AG10803 (cell line): ENCODE measurements around the gene ABCA2.
A peak's percentile ranks its signal among the peaks of the same experiment; 100 is the strongest.
"Not testable (repeated sequence)": the region's sequence is repeated elsewhere in the genome, so short reads cannot be mapped to it uniquely, and the experiment has no call there.

Source experiments
- DNase-seq: peaks from one replicate; pipeline ENCODE4 v3.0.0; 2010; ENCODE audit warnings: low read depth
- H3K4me3 ChIP-seq: 2 replicates; pipeline ENCODE4 v1.5.1; 2011; ENCODE audit warnings: mild to moderate bottlenecking, low read length, control low read depth
- TF ChIP-seq, protein P1 (sequence below): conservative IDR thresholded peaks from 2 replicates; pipeline ENCODE4 v1.5.1; 2011; ENCODE audit warnings: mild to moderate bottlenecking, low read length, control low read depth, inconsistent platforms

The ABCA2 gene

DNA sequence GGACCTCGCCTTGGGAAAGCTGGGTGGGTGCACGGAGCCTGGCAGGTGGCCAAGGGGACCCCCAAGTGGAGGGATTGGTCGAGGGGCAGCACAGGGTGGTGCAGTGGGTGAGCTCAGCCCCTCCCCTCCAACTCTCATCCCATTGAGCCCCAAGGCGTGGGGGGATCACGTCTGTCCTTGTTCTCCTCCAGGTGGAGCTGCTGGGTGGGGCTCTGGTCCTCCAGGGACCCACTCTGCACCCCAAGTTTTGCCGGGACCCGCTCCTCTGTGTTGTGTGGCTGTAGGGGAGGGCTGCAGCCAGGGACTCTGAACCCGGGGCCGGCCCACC, 7.4 kb upstream of the ABCA2 start:
- TF ChIP-seq, protein P1, sequence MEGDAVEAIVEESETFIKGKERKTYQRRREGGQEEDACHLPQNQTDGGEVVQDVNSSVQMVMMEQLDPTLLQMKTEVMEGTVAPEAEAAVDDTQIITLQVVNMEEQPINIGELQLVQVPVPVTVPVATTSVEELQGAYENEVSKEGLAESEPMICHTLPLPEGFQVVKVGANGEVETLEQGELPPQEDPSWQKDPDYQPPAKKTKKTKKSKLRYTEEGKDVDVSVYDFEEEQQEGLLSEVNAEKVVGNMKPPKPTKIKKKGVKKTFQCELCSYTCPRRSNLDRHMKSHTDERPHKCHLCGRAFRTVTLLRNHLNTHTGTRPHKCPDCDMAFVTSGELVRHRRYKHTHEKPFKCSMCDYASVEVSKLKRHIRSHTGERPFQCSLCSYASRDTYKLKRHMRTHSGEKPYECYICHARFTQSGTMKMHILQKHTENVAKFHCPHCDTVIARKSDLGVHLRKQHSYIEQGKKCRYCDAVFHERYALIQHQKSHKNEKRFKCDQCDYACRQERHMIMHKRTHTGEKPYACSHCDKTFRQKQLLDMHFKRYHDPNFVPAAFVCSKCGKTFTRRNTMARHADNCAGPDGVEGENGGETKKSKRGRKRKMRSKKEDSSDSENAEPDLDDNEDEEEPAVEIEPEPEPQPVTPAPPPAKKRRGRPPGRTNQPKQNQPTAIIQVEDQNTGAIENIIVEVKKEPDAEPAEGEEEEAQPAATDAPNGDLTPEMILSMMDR: no peak
- H3K4me3 ChIP-seq: no peak overlapping the region
- DNase-seq: no peak

DNA sequence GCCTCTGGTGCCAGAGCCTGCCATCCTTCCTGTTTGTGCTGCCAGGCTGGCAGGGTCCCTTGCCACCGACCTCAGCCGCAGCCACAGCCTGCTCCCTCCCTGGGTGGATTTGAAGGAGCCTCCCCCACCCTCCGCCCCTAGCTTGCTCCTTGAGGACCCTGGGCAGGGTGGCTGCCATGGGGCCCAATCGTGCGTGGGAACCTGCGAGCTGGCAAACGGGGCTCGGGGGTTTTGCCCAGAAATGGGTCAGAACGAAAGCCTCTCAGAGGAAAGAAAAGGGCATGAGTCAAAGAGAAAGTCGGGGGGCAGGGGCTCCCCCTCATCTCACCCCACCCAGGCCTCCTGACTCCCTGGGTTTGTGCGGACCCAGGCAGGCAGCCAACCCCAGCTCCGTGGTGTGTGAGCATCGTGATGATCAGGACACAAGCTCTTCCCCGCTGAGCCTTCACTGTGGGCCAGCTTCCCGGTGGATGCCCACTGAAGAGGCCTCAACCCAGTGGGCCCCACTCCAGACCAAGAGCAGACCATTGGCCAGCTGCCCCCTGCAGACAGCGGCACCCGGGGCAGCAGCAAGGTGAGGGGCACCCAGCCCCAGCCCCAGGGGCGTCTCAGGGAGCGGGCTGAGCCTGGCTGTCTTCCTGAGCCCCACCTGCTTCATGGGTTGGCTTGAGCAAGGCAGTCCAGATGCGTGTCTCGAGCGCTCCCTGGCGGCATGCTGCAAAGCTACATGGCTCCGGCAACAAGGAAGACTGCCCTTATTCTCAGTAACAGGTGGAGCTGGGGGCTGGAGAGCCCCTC, 6.9 kb upstream of the ABCA2 start:
- TF ChIP-seq, protein P1: peak; percentile 82
- DNase-seq: peak; percentile 75
- no peak overlapping the region for H3K4me3 ChIP-seq

- no peak for DNase-seq
- TF ChIP-seq, protein P1: no peak
- H3K4me3 ChIP-seq: no peak overlapping the region
Measured at GRCh38 chr9:137034039-137034708, 6.1 kb upstream of the ABCA2 start.

DNA sequence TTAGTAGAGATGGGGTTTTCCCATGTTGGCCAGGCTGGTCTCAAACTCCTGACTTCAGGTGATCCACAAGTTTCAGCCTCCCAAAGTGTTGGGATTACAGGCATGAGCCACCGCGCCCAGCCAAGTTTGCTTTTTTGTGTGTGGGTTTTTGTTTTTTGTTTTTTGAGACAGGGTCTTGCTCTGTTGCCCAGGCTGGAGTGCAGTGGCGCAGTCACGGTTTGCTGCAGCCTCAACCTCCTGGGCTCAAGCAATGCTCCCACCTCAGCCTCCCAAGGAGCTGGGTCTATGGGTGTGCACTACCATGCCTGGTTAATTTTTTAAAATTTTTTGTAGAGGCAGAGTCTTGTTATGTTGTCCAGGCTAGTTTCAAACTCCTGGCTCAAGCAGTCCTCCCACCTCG, 5.4 kb upstream of the ABCA2 start:
- not testable (repeated sequence) for H3K4me3 ChIP-seq, DNase-seq

GRCh38 chr9:137032858-137033257, 4.8 kb upstream of the ABCA2 start:
- DNase-seq: no peak
- TF ChIP-seq, protein P1: no peak
- H3K4me3 ChIP-seq: no peak overlapping the region

DNA sequence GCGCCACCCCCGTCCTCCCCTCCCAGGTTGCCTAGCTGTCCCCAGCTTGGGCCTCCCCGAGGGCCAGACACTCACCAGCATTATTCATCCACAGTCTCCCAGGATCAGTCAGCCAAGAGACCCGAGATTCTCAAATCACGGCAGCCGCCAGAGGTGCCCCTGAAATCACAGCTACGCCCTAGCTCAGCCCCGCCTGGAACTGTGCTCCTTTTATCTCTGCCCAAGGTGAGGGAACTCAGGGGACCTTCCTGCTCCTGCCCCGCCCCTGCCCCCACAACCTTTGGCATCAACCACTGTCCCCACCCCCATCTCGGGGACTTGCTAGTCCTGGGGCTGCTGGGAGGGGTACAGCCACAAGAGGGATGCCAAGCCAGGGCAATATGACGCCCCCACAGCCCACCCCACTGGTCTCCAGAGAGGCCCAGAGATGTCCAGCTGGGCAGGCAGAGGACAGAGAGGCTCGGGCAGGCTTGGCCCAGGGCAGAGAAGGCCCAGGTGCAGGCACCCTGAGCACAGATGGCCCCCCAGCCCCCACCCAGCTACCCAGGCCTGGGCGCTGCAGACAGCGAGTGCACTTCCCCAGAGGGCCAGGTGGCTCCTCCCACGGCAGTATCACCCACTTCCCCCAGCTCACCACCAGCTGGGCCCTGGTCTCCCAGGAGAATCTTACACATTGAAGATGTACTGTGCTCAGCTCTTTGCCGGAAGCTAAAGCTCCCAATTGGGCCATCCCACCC, 4.0 kb upstream of the ABCA2 start, which contains the start of gene FUT7:
Gene FUT7, minus strand, starts transcription at position 185 of the 737 bp plus-strand sequence. Its CDS starts 97 bp downstream, at position 88.
- H3K4me3 ChIP-seq: no peak within 1 kb of the TSS
- TF ChIP-seq, protein P1: no peak
- DNase-seq: no peak
